ENCODE measurements around the gene MED29. TPM values are rescaled to one million over a fixed set of nuclear protein-coding genes. Genes with fewer than 3 reads are reported as not detected.

The MED29 gene
- total RNA-seq, 1 donor from 2014 or later: 27.0 TPM

- Histone ChIP-seq H3K4me2 (ENCODE audit: low read length) (peak overlapping the region; percentile 94), H3K27ac (ENCODE audit: low read depth, low read length) (peak overlapping the region; percentile 97), H3K79me2 (ENCODE audit: insufficient read depth, low read length) (peaks cover 19% of the 10 kb centered on the region), H3K27me3 (ENCODE audit: insufficient read depth, low read length) (no peaks in the 10 kb centered on the region), H2AFZ (ENCODE audit: low read depth, low read length) (no peak overlapping the region), H3K36me3 (ENCODE audit: insufficient read depth, low read length) (peaks cover under 1% of the 10 kb centered on the region), H3K4me1 (ENCODE audit: insufficient read depth, low read length) (peaks cover 47% of the 10 kb centered on the region), H3K9ac (ENCODE audit: low read length) (peak overlapping the region; percentile 96), H3K4me3 (ENCODE audit: insufficient read depth, low read depth, low read length) (peak overlapping the region; percentile 48), H3K9me3 (ENCODE audit: insufficient read depth, low read depth, low read length) (no peaks in the 10 kb centered on the region), H4K20me1 (ENCODE audit: insufficient read depth, low read length) (peaks cover 18% of the 10 kb centered on the region)
- peaks cover 21% of the 10 kb centered on the region for H3K4me1 Mint-ChIP-seq (ENCODE audit: low read depth, unreplicated experiment)
- TF ChIP-seq EZH2 (IDR thresholded peaks at IDR 0.05; ENCODE audit: insufficient read depth, low read length) (no peak), CTCF (IDR thresholded peaks at IDR 0.05; ENCODE audit: insufficient read depth, low read depth, low read length) (no peak)
- DNase-seq (ENCODE audit: low read depth) (peak; percentile 95), FAIRE-seq (no peak)
- no peaks in the 10 kb centered on the region for H3K27me3 Mint-ChIP-seq (ENCODE audit: low read depth, unreplicated experiment)
- peaks cover 2% of the 10 kb centered on the region for H3K36me3 Mint-ChIP-seq (ENCODE audit: low read depth, unreplicated experiment)
- no peaks in the 10 kb centered on the region for H3K9me3 Mint-ChIP-seq (ENCODE audit: unreplicated experiment)
- peak overlapping the region; percentile 80 for H3K27ac Mint-ChIP-seq (ENCODE audit: unreplicated experiment)
- peak overlapping the region; percentile 63 for H3K4me3 Mint-ChIP-seq (ENCODE audit: unreplicated experiment)
Observed at GRCh38 chr19:39403331-39404312, 12.4 kb downstream of the MED29 start.

- peak overlapping the region; percentile 20 for H3K4me3 Mint-ChIP-seq (ENCODE audit: unreplicated experiment)
- no peak overlapping the region for H3K4me2 ChIP-seq (ENCODE audit: low read length)
- H3K9me3 Mint-ChIP-seq (ENCODE audit: unreplicated experiment): no peaks in the 10 kb centered on the region
- H3K9me3 ChIP-seq (ENCODE audit: insufficient read depth, low read depth, low read length): no peaks in the 10 kb centered on the region
- no peak overlapping the region for H2AFZ ChIP-seq (ENCODE audit: low read depth, low read length)
- no peak overlapping the region for H3K27ac ChIP-seq (ENCODE audit: low read depth, low read length)
- peaks cover 4% of the 10 kb centered on the region for H3K36me3 ChIP-seq (ENCODE audit: insufficient read depth, low read length)
- peaks cover 22% of the 10 kb centered on the region for H4K20me1 ChIP-seq (ENCODE audit: insufficient read depth, low read length)
- peaks cover 30% of the 10 kb centered on the region for H3K79me2 ChIP-seq (ENCODE audit: insufficient read depth, low read length)
- peaks cover 59% of the 10 kb centered on the region for H3K4me1 ChIP-seq (ENCODE audit: insufficient read depth, low read length)
- H3K27me3 ChIP-seq (ENCODE audit: insufficient read depth, low read length): no peaks in the 10 kb centered on the region
- H3K4me3 ChIP-seq (ENCODE audit: insufficient read depth, low read depth, low read length): no peak overlapping the region
- H3K27ac Mint-ChIP-seq (ENCODE audit: unreplicated experiment): no peak overlapping the region
- H3K36me3 Mint-ChIP-seq (ENCODE audit: low read depth, unreplicated experiment): peaks cover 2% of the 10 kb centered on the region
- no peak for DNase-seq (ENCODE audit: low read depth)
- no peak for FAIRE-seq
- H3K9ac ChIP-seq (ENCODE audit: low read length): no peak overlapping the region
- H3K4me1 Mint-ChIP-seq (ENCODE audit: low read depth, unreplicated experiment): peaks cover 27% of the 10 kb centered on the region
- no peaks in the 10 kb centered on the region for H3K27me3 Mint-ChIP-seq (ENCODE audit: low read depth, unreplicated experiment)
- TF ChIP-seq EZH2 (IDR thresholded peaks at IDR 0.05; ENCODE audit: insufficient read depth, low read length): no peak
- no peak for TF ChIP-seq CTCF (IDR thresholded peaks at IDR 0.05; ENCODE audit: insufficient read depth, low read depth, low read length)
Observed at GRCh38 chr19:39405261-39405957, 14.2 kb downstream of the MED29 start.
